ENCODE measurements around the gene PYGB. TPM values are rescaled to one million over a fixed set of nuclear protein-coding genes. Genes with fewer than 3 reads are reported as not detected.

The PYGB gene
- total RNA-seq (2022; extraction: Qiagen RNA extraction), result 142 to 191 TPM (median 177 TPM) in 5 replicates

DNA sequence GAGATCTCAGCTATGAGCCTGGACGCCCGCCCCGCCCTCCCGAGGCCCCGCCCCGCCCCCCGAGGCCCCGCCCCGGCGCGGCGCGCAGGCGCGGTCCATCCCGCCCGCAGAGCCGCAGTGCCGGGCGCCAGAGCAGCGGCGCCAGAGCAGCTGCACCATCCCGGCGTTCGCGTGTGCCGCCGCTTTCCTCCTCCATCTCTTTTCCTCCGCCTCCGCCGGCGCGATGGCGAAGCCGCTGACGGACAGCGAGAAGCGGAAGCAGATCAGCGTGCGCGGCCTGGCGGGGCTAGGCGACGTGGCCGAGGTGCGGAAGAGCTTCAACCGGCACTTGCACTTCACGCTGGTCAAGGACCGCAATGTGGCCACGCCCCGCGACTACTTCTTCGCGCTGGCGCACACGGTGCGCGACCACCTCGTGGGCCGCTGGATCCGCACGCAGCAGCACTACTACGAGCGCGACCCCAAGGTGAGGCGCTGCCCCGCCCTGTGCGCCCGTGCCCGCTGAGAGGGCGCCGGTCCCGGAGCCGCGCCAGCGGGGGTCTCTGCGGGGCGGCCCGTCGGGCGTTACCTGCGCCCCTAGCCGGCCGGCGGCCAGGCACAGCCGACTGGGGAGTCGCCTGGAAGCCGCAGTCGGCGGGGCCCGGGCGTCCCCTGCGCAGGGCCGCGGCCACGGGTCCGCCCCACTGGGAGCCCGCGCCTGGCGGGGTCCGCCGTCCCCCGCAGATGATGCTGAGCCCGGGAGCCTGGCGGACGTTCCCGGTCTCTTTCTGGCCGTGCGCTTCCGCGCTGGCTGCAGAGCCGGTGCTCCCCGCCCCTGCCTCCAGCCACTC, at the start of gene PYGB:
Gene PYGB (plus strand): TSS at position 130 of the 830 bp plus-strand sequence. CDS start 94 bp downstream, at position 224.

Other genes with a start within 250 kb of the PYGB start
- gene ACSS1, start 189.9 kb upstream of the PYGB start, total RNA-seq (2022; extraction: Qiagen RNA extraction), result 8.8 to 13.2 TPM (median 13.1 TPM) in 5 replicates
- 1.0 to 1.2 TPM (median 1.1 TPM) in 5 replicates for gene VSX1, start 165.9 kb upstream of the PYGB start, total RNA-seq (2022; extraction: Qiagen RNA extraction)
- 101 to 132 TPM (median 122 TPM) in 5 replicates for gene ENTPD6, start 52.4 kb upstream of the PYGB start, total RNA-seq (2022; extraction: Qiagen RNA extraction)
- gene ABHD12, start 142.8 kb downstream of the PYGB start, total RNA-seq (2022; extraction: Qiagen RNA extraction), result 83.3 to 114 TPM (median 109 TPM) in 5 replicates
- 27.5 to 33.7 TPM (median 32.5 TPM) in 5 replicates for gene GINS1, start 159.6 kb downstream of the PYGB start, total RNA-seq (2022; extraction: Qiagen RNA extraction)

All from A549 treated with CORT108297 at 1 μM for 4 hours (cell line).